Chondrocyte (in vitro differentiated cells): Measurements from ENCODE around the gene ANKRD34C. TPM values are rescaled to one million over a fixed set of nuclear protein-coding genes. Genes with fewer than 3 reads are reported as not detected.

Experiments
- DNase-seq: peaks from one replicate; pipeline ENCODE4 v3.0.0; 2021; ENCODE audit warnings: mixed read lengths, low spot score
- H3K27ac Mint-ChIP-seq: one replicate; pipeline ENCODE4 v1.8.0; 2021; ENCODE audit warnings: mild to moderate bottlenecking, moderate library complexity, mixed read lengths; ENCODE audit not compliant: unreplicated experiment
- H3K27me3 Mint-ChIP-seq: 2 replicates; pipeline ENCODE4 v1.8.0; 2021; ENCODE audit warnings: low read depth, mixed read lengths
- H3K36me3 Mint-ChIP-seq: 2 replicates; pipeline ENCODE4 v1.8.0; 2021; ENCODE audit warnings: low read depth, mixed read lengths
- H3K4me1 Mint-ChIP-seq: 2 replicates; pipeline ENCODE4 v1.8.0; 2021; ENCODE audit warnings: low read depth, mild to moderate bottlenecking, mixed read lengths
- H3K4me3 Mint-ChIP-seq: one replicate; pipeline ENCODE4 v1.8.0; 2021; ENCODE audit warnings: mild to moderate bottlenecking, moderate library complexity, mixed read lengths; ENCODE audit not compliant: unreplicated experiment
- H3K9me3 Mint-ChIP-seq: 2 replicates; pipeline ENCODE4 v1.8.0; 2021; ENCODE audit warnings: low read depth, mixed read lengths
- CTCF ChIP-seq: fragments of 200-600 bp; sonication (generic); IDR thresholded peaks from 2 replicates; pipeline ENCODE4 v1.5.0; 2021; ENCODE audit warnings: antibody characterized with exemption, mild to moderate bottlenecking, moderate library complexity
- total RNA-seq: library from RNA; stranded (reverse); gene quantifications from 3 replicates; pipeline ENCODE4 v1.2.1, GENCODE V29; 2021

The ANKRD34C gene
- total RNA-seq, 1 donor from 2014 or later: 0.92 TPM

GRCh38 chr15:79248183-79248582 lies 34.3 kb upstream of the ANKRD34C start:
- no peaks in the 10 kb centered on the region for H3K36me3 Mint-ChIP-seq
- peak overlapping the region; percentile 46 for H3K27ac Mint-ChIP-seq
- no peak for TF ChIP-seq CTCF
- H3K4me3 Mint-ChIP-seq: no peak overlapping the region
- H3K4me1 Mint-ChIP-seq: peaks cover 41% of the 10 kb centered on the region
- no peak for DNase-seq
- no peaks in the 10 kb centered on the region for H3K27me3 Mint-ChIP-seq
- H3K9me3 Mint-ChIP-seq: no peaks in the 10 kb centered on the region

- Mint-ChIP-seq H3K27ac (no peak overlapping the region), H3K27me3 (peaks cover 23% of the 10 kb centered on the region), H3K4me1 (peaks cover 15% of the 10 kb centered on the region), H3K36me3 (peaks cover 5% of the 10 kb centered on the region), H3K4me3 (no peak overlapping the region), H3K9me3 (peaks cover 3% of the 10 kb centered on the region)
- TF ChIP-seq CTCF: no peak
- no peak for DNase-seq
Measured at GRCh38 chr15:79257454-79257853, 25.1 kb upstream of the ANKRD34C start.

- H3K9me3 Mint-ChIP-seq: no peaks in the 10 kb centered on the region
- H3K27me3 Mint-ChIP-seq: peaks cover 39% of the 10 kb centered on the region
- peaks cover 9% of the 10 kb centered on the region for H3K4me1 Mint-ChIP-seq
- H3K27ac Mint-ChIP-seq: no peak overlapping the region
- no peak overlapping the region for H3K4me3 Mint-ChIP-seq
- no peak for TF ChIP-seq CTCF
- H3K36me3 Mint-ChIP-seq: peaks cover 5% of the 10 kb centered on the region
- no peak for DNase-seq
Measured at GRCh38 chr15:79261836-79262235, 20.7 kb upstream of the ANKRD34C start.

- H3K36me3 Mint-ChIP-seq: no peaks in the 10 kb centered on the region
- H3K27ac Mint-ChIP-seq: no peak overlapping the region
- no peaks in the 10 kb centered on the region for H3K9me3 Mint-ChIP-seq
- H3K4me1 Mint-ChIP-seq: peaks cover 9% of the 10 kb centered on the region
- no peak for TF ChIP-seq CTCF
- H3K27me3 Mint-ChIP-seq: peaks cover 42% of the 10 kb centered on the region
- no peak for DNase-seq
- no peak overlapping the region for H3K4me3 Mint-ChIP-seq
Measured at GRCh38 chr15:79265167-79265566, 17.4 kb upstream of the ANKRD34C start.

GRCh38 chr15:79265987-79266579 lies 16.4 kb upstream of the ANKRD34C start:
- no peaks in the 10 kb centered on the region for H3K9me3 Mint-ChIP-seq
- peaks cover 9% of the 10 kb centered on the region for H3K4me1 Mint-ChIP-seq

More at GRCh38 chr15:79265987-79266579, 16.4 kb upstream of the ANKRD34C start:
- peak overlapping the region; percentile 12 for H3K27ac Mint-ChIP-seq
- peaks cover 40% of the 10 kb centered on the region for H3K27me3 Mint-ChIP-seq
- TF ChIP-seq CTCF: no peak
- H3K36me3 Mint-ChIP-seq: no peaks in the 10 kb centered on the region
- H3K4me3 Mint-ChIP-seq: no peak overlapping the region
- no peak for DNase-seq
